HG03095 (cell line): Measurements from ENCODE around the gene PAK1.

Source experiments
- ATAC-seq: cut with Tn5 transposase; IDR thresholded peaks from one replicate; pipeline ENCODE4 v1.9.1; 2021; ENCODE audit warnings: moderate library complexity; ENCODE audit not compliant: unreplicated experiment

PAK1 gene

GRCh38 chr11:77438487-77438886 is 35.4 kb downstream of the PAK1 start:
- peak; percentile 39 for ATAC-seq

GRCh38 chr11:77436969-77437368 is 36.9 kb downstream of the PAK1 start:
- ATAC-seq: no peak

GRCh38 chr11:77436506-77436905 is 37.4 kb downstream of the PAK1 start:
- no peak for ATAC-seq

- no peak for ATAC-seq
These were observed 37.9 kb downstream of the PAK1 start for GRCh38 chr11:77435972-77436371.

GRCh38 chr11:77431813-77432212 is 42.1 kb downstream of the PAK1 start:
- no peak for ATAC-seq

GRCh38 chr11:77428598-77428997 is 45.3 kb downstream of the PAK1 start:
- ATAC-seq: no peak

GRCh38 chr11:77425346-77425745 is 48.5 kb downstream of the PAK1 start:
- ATAC-seq: no peak

GRCh38 chr11:77424644-77425043 is 49.2 kb downstream of the PAK1 start:
- no peak for ATAC-seq

- no peak for ATAC-seq
These were observed 50.3 kb downstream of the PAK1 start for GRCh38 chr11:77423624-77424023.

- ATAC-seq: no peak
These were observed 51.2 kb downstream of the PAK1 start for GRCh38 chr11:77422687-77423086.

GRCh38 chr11:77421041-77421723 is 52.7 kb downstream of the PAK1 start:
- ATAC-seq: no peak

GRCh38 chr11:77418971-77419597 is 54.8 kb downstream of the PAK1 start:
- no peak for ATAC-seq

GRCh38 chr11:77418155-77418970 is 55.5 kb downstream of the PAK1 start:
- peak; percentile 67 for ATAC-seq

- ATAC-seq: no peak
These were observed 57.5 kb downstream of the PAK1 start for GRCh38 chr11:77416357-77416756.

- no peak for ATAC-seq
These were observed 59.9 kb downstream of the PAK1 start for GRCh38 chr11:77413850-77414460.

GRCh38 chr11:77412814-77413213 is 61.1 kb downstream of the PAK1 start:
- no peak for ATAC-seq

- ATAC-seq: peak; percentile 85
These were observed 62.0 kb downstream of the PAK1 start for GRCh38 chr11:77411717-77412441.

GRCh38 chr11:77411137-77411707 is 62.7 kb downstream of the PAK1 start:
- peak; percentile 28 for ATAC-seq

GRCh38 chr11:77410076-77410827 is 63.6 kb downstream of the PAK1 start:
- ATAC-seq: no peak

- no peak for ATAC-seq
These were observed 64.8 kb downstream of the PAK1 start for GRCh38 chr11:77409046-77409445.
